Progenitor cell of endocrine pancreas (in vitro differentiated cells): Measurements from ENCODE around the gene LAYN. TPM values are rescaled to one million over a fixed set of nuclear protein-coding genes. Genes with fewer than 3 reads are reported as not detected.

ENCODE experiments used
- DNase-seq: peaks from one replicate; pipeline ENCODE4 v3.0.0; 2021; ENCODE audit warnings: low spot score; ENCODE audit not compliant: unreplicated experiment
- H3K27ac Mint-ChIP-seq: 2 replicates; pipeline ENCODE4 v1.8.0; 2021; ENCODE audit warnings: mild to moderate bottlenecking, moderate library complexity, mixed read lengths
- H3K27me3 Mint-ChIP-seq: 2 replicates; pipeline ENCODE4 v1.8.0; 2021; ENCODE audit warnings: mixed read lengths
- H3K36me3 Mint-ChIP-seq: 2 replicates; pipeline ENCODE4 v1.8.0; 2022; ENCODE audit warnings: mixed read lengths; ENCODE audit not compliant: insufficient read depth
- H3K4me1 Mint-ChIP-seq: 2 replicates; pipeline ENCODE4 v1.8.0; 2021; ENCODE audit warnings: low read depth, mixed read lengths
- H3K4me3 Mint-ChIP-seq: 2 replicates; pipeline ENCODE4 v1.8.0; 2021; ENCODE audit warnings: low read depth, mild to moderate bottlenecking, moderate library complexity, mixed read lengths
- H3K9me3 Mint-ChIP-seq: 2 replicates; pipeline ENCODE4 v1.8.0; 2021; ENCODE audit warnings: low read depth, mixed read lengths
- CTCF ChIP-seq: fragments of 200-600 bp; sonication (generic); IDR thresholded peaks from one replicate; pipeline ENCODE4 v1.5.0; 2021; ENCODE audit warnings: antibody characterized with exemption, mild to moderate bottlenecking; ENCODE audit not compliant: unreplicated experiment
- total RNA-seq: library from RNA; stranded (reverse); gene quantifications from 2 replicates; pipeline ENCODE4 v1.2.1, GENCODE V29; 2021

LAYN gene
- total RNA-seq, 1 donor from 2014 or later: 4.5 TPM

DNA sequence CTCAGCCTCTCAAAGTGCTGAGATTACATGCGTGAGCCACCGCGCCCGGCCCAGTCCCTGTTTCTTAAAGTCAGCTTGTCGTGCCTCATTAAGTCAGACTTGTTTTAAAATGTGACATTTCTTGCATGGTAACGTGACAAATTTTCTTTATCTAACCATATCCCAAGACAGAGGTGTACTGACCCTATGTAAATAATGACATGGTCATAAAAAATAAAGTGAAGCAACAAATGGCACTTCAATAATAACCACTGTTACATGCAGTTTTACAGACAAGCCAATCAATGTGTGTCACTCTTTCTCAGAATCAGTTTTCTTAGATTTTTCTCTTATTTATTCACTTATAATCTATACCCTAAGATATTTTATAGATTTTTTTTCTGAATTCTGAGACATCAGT is 35.2 kb downstream of the LAYN start:
- Mint-ChIP-seq H3K36me3 (no peaks in the 10 kb centered on the region), H3K4me1 (peaks cover 25% of the 10 kb centered on the region), H3K9me3 (no peaks in the 10 kb centered on the region), H3K4me3 (no peak overlapping the region), H3K27ac (no peak overlapping the region), H3K27me3 (no peaks in the 10 kb centered on the region)
- no peak for TF ChIP-seq CTCF
- no peak for DNase-seq

- no peak for DNase-seq
- Mint-ChIP-seq H3K36me3 (no peaks in the 10 kb centered on the region), H3K9me3 (no peaks in the 10 kb centered on the region), H3K27ac (no peak overlapping the region), H3K27me3 (no peaks in the 10 kb centered on the region), H3K4me3 (no peak overlapping the region), H3K4me1 (peaks cover 18% of the 10 kb centered on the region)
- no peak for TF ChIP-seq CTCF
Measured at GRCh38 chr11:111577821-111578220, 37.3 kb downstream of the LAYN start.

DNA sequence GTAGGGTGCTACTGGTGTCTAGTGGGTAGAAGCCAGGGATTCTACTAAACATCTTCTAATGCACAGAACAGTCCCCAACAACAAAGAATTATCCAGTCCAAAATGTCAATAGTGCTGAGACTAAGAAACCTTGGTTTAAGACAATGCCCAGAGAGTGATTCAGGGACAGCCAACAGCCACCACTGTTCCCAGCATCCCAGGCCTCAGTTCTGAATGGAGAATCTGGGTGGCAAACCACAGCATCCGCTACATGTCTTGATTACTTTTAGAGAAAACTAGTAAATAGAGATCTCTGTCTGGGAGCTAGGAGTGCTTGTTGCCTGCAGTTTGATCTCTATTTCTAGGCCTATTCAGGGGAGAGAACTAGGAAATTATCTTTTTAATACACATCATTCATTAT is 40.8 kb downstream of the LAYN start:
- H3K4me1 Mint-ChIP-seq: peaks cover 1% of the 10 kb centered on the region
- H3K27ac Mint-ChIP-seq: no peak overlapping the region
- no peaks in the 10 kb centered on the region for H3K9me3 Mint-ChIP-seq
- no peak for DNase-seq
- no peak for TF ChIP-seq CTCF
- no peaks in the 10 kb centered on the region for H3K27me3 Mint-ChIP-seq
- no peaks in the 10 kb centered on the region for H3K36me3 Mint-ChIP-seq
- no peak overlapping the region for H3K4me3 Mint-ChIP-seq

DNA sequence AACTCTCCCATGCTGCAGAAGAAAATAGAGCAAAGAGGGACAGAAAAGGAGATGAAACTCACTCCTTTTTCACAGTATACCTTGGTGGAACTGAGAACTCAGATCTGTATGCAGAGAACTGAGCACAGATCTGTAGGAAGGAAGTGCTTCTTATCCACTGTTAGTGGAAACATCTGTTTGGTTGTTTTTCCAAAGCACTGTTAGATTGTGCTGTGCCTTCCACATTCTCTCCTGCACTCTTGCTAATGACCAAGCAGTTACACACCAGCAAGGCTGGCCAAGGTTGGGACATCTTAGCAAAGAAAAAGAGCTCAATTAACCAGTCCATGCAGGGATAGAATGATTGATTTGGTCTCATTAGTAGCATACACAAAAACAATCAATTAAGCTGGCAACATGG is 41.6 kb downstream of the LAYN start:
- no peak overlapping the region for H3K4me3 Mint-ChIP-seq
- H3K9me3 Mint-ChIP-seq: no peaks in the 10 kb centered on the region
- H3K36me3 Mint-ChIP-seq: no peaks in the 10 kb centered on the region
- H3K4me1 Mint-ChIP-seq: peaks cover 1% of the 10 kb centered on the region
- H3K27ac Mint-ChIP-seq: no peak overlapping the region
- TF ChIP-seq CTCF: no peak
- DNase-seq: no peak
- H3K27me3 Mint-ChIP-seq: no peaks in the 10 kb centered on the region

- no peak for TF ChIP-seq CTCF
- no peaks in the 10 kb centered on the region for H3K9me3 Mint-ChIP-seq
- no peak overlapping the region for H3K4me3 Mint-ChIP-seq
- DNase-seq: no peak
- H3K27me3 Mint-ChIP-seq: no peaks in the 10 kb centered on the region
- no peak overlapping the region for H3K27ac Mint-ChIP-seq
- H3K4me1 Mint-ChIP-seq: peaks cover 1% of the 10 kb centered on the region
- no peaks in the 10 kb centered on the region for H3K36me3 Mint-ChIP-seq
Measured at GRCh38 chr11:111582881-111583280, 42.4 kb downstream of the LAYN start.
